ENCODE data around the gene RNU1-3.
"Not testable (repeated sequence)": the region's sequence is repeated elsewhere in the genome, so short reads cannot be mapped to it uniquely, and the experiment has no call there.

Gene RNU1-3

GRCh38 chr1:16637941-16638778 lies 28.6 kb downstream of the RNU1-3 start:
- DNase-seq (ENCODE audit: low read depth in 2 of 2), result not testable (repeated sequence)

- DNase-seq (ENCODE audit: low read depth in 2 of 2), result not testable (repeated sequence)
Observed at GRCh38 chr1:16636551-16637195, 30.1 kb downstream of the RNU1-3 start.

- not testable (repeated sequence) for DNase-seq (ENCODE audit: low read depth in 2 of 2)
Observed at GRCh38 chr1:16635959-16636358, 30.8 kb downstream of the RNU1-3 start.

- DNase-seq (ENCODE audit: low read depth in 2 of 2), result not testable (repeated sequence)
Observed at GRCh38 chr1:16633540-16634282, 33.0 kb downstream of the RNU1-3 start.

- not testable (repeated sequence) for DNase-seq (ENCODE audit: low read depth in 2 of 2)
Observed at GRCh38 chr1:16632044-16632850, 34.5 kb downstream of the RNU1-3 start.

GRCh38 chr1:16631248-16632043 lies 35.3 kb downstream of the RNU1-3 start:
- no peak for DNase-seq (ENCODE audit: low read depth in 2 of 2)

- DNase-seq (ENCODE audit: low read depth in 2 of 2), result no peak
Observed at GRCh38 chr1:16630661-16631247, 36.0 kb downstream of the RNU1-3 start.

GRCh38 chr1:16629916-16630530 lies 36.7 kb downstream of the RNU1-3 start:
- not testable (repeated sequence) for DNase-seq (ENCODE audit: low read depth in 2 of 2)

- no peak for DNase-seq (ENCODE audit: low read depth in 2 of 2)
Observed at GRCh38 chr1:16628361-16629111, 38.2 kb downstream of the RNU1-3 start.

GRCh38 chr1:16626409-16626983 lies 40.3 kb downstream of the RNU1-3 start:
- not testable (repeated sequence) for DNase-seq (ENCODE audit: low read depth in 2 of 2)

GRCh38 chr1:16625497-16626408 lies 41.0 kb downstream of the RNU1-3 start:
- DNase-seq (ENCODE audit: low read depth in 2 of 2), result no peak

GRCh38 chr1:16623812-16624719 lies 42.7 kb downstream of the RNU1-3 start:
- not testable (repeated sequence) for DNase-seq (ENCODE audit: low read depth in 2 of 2)

- DNase-seq (ENCODE audit: low read depth in 2 of 2), result not testable (repeated sequence)
Observed at GRCh38 chr1:16623337-16623736, 43.4 kb downstream of the RNU1-3 start.

- not testable (repeated sequence) for DNase-seq (ENCODE audit: low read depth in 2 of 2)
Observed at GRCh38 chr1:16621681-16622315, 45.0 kb downstream of the RNU1-3 start.

GRCh38 chr1:16621300-16621658 lies 45.5 kb downstream of the RNU1-3 start:
- no peak for DNase-seq (ENCODE audit: low read depth in 2 of 2)
